ENCODE results near the gene NR1I3.

The NR1I3 gene

DNA sequence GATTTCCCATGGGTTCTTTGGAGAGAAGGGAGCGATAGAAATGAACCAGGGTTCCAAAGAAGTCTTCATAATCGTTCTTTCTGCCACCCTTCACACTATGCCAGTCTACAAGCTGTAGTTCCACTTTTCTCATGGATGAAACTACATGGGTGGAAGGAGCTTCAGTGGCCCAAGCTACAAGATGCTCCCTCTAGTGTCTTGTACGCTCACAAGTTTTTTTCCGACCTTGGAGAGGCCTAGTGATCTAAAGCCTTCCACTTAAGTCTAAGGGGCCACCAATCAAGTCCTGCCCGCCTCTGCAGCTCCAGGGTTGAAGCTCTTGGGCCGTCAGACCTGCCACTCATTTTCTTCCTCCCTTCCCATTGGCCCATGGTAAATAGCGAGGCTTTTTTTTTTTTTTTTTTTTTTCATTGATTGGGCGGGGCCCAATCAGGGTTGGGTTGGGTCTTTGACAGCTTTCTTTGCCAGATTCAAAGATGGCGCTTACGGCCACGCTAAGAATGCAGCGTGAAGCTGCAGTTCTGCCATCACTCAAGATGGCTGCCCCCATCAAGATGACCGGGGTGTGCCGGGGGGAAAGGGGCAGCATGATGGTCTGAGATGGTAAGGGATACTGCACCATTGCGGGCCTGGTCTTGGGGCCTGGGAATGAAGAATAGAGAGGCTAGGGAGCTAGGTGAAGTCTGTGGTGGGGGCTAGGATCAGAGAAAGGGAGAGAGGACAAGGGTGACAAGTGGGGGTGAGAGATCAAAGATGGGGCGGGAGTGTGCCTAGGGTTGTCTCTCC lies 12.3 kb downstream of the NR1I3 start, which contains the start of gene TOMM40L (continued):
- no peak for TF ChIP-seq ZNF776 (tag by site-specific recombination; IDR thresholded peaks at IDR 0.05; ENCODE audit: borderline replicate concordance)
- TF ChIP-seq ZNF23 (tag by site-specific recombination; IDR thresholded peaks at IDR 0.05; ENCODE audit: borderline replicate concordance): no peak
- TF ChIP-seq, protein P1, sequence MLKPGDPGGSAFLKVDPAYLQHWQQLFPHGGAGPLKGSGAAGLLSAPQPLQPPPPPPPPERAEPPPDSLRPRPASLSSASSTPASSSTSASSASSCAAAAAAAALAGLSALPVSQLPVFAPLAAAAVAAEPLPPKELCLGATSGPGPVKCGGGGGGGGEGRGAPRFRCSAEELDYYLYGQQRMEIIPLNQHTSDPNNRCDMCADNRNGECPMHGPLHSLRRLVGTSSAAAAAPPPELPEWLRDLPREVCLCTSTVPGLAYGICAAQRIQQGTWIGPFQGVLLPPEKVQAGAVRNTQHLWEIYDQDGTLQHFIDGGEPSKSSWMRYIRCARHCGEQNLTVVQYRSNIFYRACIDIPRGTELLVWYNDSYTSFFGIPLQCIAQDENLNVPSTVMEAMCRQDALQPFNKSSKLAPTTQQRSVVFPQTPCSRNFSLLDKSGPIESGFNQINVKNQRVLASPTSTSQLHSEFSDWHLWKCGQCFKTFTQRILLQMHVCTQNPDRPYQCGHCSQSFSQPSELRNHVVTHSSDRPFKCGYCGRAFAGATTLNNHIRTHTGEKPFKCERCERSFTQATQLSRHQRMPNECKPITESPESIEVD (tag by site-specific recombination; IDR thresholded peaks at IDR 0.05): no peak
- TF ChIP-seq ZNF768 (tag by site-specific recombination; IDR thresholded peaks at IDR 0.05): no peak
- peak; percentile 94 for TF ChIP-seq SP3 (tag by site-specific recombination; IDR thresholded peaks at IDR 0.05)
- TF ChIP-seq, protein P2, sequence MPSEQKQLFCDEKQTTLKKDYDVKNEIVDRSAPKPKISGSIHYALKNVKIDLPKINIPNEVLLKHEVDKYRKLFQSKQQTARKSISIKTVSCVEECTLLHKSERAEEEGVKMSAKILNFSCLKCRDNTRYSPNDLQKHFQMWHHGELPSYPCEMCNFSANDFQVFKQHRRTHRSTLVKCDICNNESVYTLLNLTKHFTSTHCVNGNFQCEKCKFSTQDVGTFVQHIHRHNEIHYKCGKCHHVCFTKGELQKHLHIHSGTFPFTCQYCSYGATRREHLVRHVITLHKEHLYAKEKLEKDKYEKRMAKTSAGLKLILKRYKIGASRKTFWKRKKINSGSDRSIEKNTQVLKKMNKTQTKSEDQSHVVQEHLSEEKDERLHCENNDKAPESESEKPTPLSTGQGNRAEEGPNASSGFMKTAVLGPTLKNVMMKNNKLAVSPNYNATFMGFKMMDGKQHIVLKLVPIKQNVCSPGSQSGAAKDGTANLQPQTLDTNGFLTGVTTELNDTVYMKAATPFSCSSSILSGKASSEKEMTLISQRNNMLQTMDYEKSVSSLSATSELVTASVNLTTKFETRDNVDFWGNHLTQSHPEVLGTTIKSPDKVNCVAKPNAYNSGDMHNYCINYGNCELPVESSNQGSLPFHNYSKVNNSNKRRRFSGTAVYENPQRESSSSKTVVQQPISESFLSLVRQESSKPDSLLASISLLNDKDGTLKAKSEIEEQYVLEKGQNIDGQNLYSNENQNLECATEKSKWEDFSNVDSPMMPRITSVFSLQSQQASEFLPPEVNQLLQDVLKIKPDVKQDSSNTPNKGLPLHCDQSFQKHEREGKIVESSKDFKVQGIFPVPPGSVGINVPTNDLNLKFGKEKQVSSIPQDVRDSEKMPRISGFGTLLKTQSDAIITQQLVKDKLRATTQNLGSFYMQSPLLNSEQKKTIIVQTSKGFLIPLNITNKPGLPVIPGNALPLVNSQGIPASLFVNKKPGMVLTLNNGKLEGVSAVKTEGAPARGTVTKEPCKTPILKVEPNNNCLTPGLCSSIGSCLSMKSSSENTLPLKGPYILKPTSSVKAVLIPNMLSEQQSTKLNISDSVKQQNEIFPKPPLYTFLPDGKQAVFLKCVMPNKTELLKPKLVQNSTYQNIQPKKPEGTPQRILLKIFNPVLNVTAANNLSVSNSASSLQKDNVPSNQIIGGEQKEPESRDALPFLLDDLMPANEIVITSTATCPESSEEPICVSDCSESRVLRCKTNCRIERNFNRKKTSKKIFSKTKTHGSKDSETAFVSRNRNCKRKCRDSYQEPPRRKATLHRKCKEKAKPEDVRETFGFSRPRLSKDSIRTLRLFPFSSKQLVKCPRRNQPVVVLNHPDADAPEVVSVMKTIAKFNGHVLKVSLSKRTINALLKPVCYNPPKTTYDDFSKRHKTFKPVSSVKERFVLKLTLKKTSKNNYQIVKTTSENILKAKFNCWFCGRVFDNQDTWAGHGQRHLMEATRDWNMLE (tag by site-specific recombination; conservative IDR thresholded peaks at IDR 0.05; ENCODE audit: low read depth): peak; percentile 47; the same call in 1 of the 2 replicates
- peak; percentile 92 for TF ChIP-seq ZNF76 (tag by site-specific recombination; IDR thresholded peaks at IDR 0.05; ENCODE audit: borderline replicate concordance, low read depth)
- TF ChIP-seq MYNN (tag by site-specific recombination; IDR thresholded peaks at IDR 0.05; ENCODE audit: borderline replicate concordance): no peak
- TF ChIP-seq KLF8 (tag by site-specific recombination; IDR thresholded peaks at IDR 0.05): peak; percentile 88
- TF ChIP-seq ZNF830 (tag by site-specific recombination; IDR thresholded peaks at IDR 0.05; ENCODE audit: low read depth): no peak
- TF ChIP-seq KLF1 (tag by site-specific recombination; IDR thresholded peaks at IDR 0.05): peak; percentile 78
- TF ChIP-seq ZNF610 (tag by site-specific recombination; IDR thresholded peaks at IDR 0.05; ENCODE audit: borderline replicate concordance): no peak; the same call in 1 of the 2 replicates
- TF ChIP-seq, protein P3, sequence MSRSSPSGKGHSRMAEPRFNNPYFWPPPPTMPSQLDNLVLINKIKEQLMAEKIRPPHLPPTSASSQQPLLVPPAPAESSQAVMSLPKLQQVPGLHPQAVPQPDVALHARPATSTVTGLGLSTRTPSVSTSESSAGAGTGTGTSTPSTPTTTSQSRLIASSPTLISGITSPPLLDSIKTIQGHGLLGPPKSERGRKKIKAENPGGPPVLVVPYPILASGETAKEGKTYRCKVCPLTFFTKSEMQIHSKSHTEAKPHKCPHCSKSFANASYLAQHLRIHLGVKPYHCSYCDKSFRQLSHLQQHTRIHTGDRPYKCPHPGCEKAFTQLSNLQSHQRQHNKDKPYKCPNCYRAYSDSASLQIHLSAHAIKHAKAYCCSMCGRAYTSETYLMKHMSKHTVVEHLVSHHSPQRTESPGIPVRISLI (tag by site-specific recombination; IDR thresholded peaks at IDR 0.05): peak; percentile 100
- no peak for TF ChIP-seq BCL11A (tag by site-specific recombination; IDR thresholded peaks at IDR 0.05; ENCODE audit: low read depth)
- no peak for TF ChIP-seq ZNF133 (tag by site-specific recombination; IDR thresholded peaks at IDR 0.05)
- no peak for TF ChIP-seq ZNF560 (tag by site-specific recombination; IDR thresholded peaks at IDR 0.05; ENCODE audit: borderline replicate concordance)
- TF ChIP-seq, protein P4, sequence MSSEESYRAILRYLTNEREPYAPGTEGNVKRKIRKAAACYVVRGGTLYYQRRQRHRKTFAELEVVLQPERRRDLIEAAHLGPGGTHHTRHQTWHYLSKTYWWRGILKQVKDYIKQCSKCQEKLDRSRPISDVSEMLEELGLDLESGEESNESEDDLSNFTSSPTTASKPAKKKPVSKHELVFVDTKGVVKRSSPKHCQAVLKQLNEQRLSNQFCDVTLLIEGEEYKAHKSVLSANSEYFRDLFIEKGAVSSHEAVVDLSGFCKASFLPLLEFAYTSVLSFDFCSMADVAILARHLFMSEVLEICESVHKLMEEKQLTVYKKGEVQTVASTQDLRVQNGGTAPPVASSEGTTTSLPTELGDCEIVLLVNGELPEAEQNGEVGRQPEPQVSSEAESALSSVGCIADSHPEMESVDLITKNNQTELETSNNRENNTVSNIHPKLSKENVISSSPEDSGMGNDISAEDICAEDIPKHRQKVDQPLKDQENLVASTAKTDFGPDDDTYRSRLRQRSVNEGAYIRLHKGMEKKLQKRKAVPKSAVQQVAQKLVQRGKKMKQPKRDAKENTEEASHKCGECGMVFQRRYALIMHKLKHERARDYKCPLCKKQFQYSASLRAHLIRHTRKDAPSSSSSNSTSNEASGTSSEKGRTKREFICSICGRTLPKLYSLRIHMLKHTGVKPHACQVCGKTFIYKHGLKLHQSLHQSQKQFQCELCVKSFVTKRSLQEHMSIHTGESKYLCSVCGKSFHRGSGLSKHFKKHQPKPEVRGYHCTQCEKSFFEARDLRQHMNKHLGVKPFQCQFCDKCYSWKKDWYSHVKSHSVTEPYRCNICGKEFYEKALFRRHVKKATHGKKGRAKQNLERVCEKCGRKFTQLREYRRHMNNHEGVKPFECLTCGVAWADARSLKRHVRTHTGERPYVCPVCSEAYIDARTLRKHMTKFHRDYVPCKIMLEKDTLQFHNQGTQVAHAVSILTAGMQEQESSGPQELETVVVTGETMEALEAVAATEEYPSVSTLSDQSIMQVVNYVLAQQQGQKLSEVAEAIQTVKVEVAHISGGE (tag by site-specific recombination; conservative IDR thresholded peaks at IDR 0.05; ENCODE audit: low read depth): peak; percentile 43; the same call in 1 of the 2 replicates
- no peak for TF ChIP-seq MEIS1 (CRISPR knock-in tag; IDR thresholded peaks at IDR 0.05; ENCODE audit: borderline replicate concordance)
- TF ChIP-seq ZEB2 (tag by site-specific recombination; IDR thresholded peaks at IDR 0.05): 0 out of 2 replicates have a peak, but pooled peaks have one; percentile 6
- TF ChIP-seq, protein P5, sequence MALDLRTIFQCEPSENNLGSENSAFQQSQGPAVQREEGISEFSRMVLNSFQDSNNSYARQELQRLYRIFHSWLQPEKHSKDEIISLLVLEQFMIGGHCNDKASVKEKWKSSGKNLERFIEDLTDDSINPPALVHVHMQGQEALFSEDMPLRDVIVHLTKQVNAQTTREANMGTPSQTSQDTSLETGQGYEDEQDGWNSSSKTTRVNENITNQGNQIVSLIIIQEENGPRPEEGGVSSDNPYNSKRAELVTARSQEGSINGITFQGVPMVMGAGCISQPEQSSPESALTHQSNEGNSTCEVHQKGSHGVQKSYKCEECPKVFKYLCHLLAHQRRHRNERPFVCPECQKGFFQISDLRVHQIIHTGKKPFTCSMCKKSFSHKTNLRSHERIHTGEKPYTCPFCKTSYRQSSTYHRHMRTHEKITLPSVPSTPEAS (tag by site-specific recombination; IDR thresholded peaks at IDR 0.05): 0 out of 2 replicates have a peak, but pooled peaks have one; percentile 29
- peak; percentile 69 for TF ChIP-seq KLF9 (tag by site-specific recombination; IDR thresholded peaks at IDR 0.05; ENCODE audit: low read depth)
- no peak for TF ChIP-seq ZIC2 (tag by site-specific recombination; IDR thresholded peaks at IDR 0.05)
- peak; percentile 39; the same call in 1 of the 2 replicates for TF ChIP-seq EGR2 (tag by site-specific recombination; IDR thresholded peaks at IDR 0.05; ENCODE audit: low read depth)
- TF ChIP-seq ZNF623 (tag by site-specific recombination; IDR thresholded peaks at IDR 0.05): no peak
- no peak for TF ChIP-seq ZNF157 (tag by site-specific recombination; IDR thresholded peaks at IDR 0.05)
- 0 out of 2 replicates have a peak, but pooled peaks have one; percentile 54 for TF ChIP-seq ZSCAN23 (tag by site-specific recombination; IDR thresholded peaks at IDR 0.05)
- TF ChIP-seq KLF7 (tag by site-specific recombination; IDR thresholded peaks at IDR 0.05; ENCODE audit: borderline replicate concordance): 0 out of 2 replicates have a peak, but pooled peaks have one; percentile 50

Measured in HEK293 (cell line).